Endodermal cell (in vitro differentiated cells): ENCODE results near the gene CLDN20. TPM values are rescaled to one million over a fixed set of nuclear protein-coding genes. Genes with fewer than 3 reads are reported as not detected.
A peak's percentile ranks its signal among the peaks of the same experiment; 100 is the strongest.

Experiments
- DNase-seq: peaks from one replicate; pipeline ENCODE4 v3.0.0-alpha.2; 2017
- H3K27ac ChIP-seq: 2 replicates; pipeline ENCODE4 v1.5.1; 2013; ENCODE audit warnings: mild to moderate bottlenecking, low read depth, low read length, moderate library complexity
- H3K27me3 ChIP-seq: 2 replicates; pipeline ENCODE4 v1.6.1; 2013; ENCODE audit warnings: mild to moderate bottlenecking, low read length, moderate library complexity; ENCODE audit not compliant: insufficient read depth, control insufficient read depth, poor library complexity, severe bottlenecking
- H3K36me3 ChIP-seq: 2 replicates; pipeline ENCODE4 v1.7.0; 2013; ENCODE audit warnings: mild to moderate bottlenecking, low read length, moderate library complexity; ENCODE audit not compliant: control insufficient read depth, insufficient read depth
- H3K4me1 ChIP-seq: one replicate; pipeline ENCODE4 v1.7.0; 2013; ENCODE audit warnings: low read length; ENCODE audit not compliant: control insufficient read depth, insufficient read depth
- H3K4me3 ChIP-seq: 2 replicates; pipeline ENCODE4 v1.5.1; 2013; ENCODE audit warnings: mild to moderate bottlenecking, low read length, moderate library complexity
- H3K9ac ChIP-seq: 2 replicates; pipeline ENCODE4 v1.6.1; 2013; ENCODE audit warnings: mild to moderate bottlenecking, low read length, moderate library complexity; ENCODE audit not compliant: poor library complexity, severe bottlenecking; ENCODE audit errors: extremely low read depth
- H3K9me3 ChIP-seq: 2 replicates; pipeline ENCODE4 v1.6.1; 2013; ENCODE audit warnings: mild to moderate bottlenecking, low read length, moderate library complexity; ENCODE audit not compliant: control insufficient read depth
- H3K27ac Mint-ChIP-seq: 2 replicates; pipeline ENCODE4 v1.8.0; 2020; ENCODE audit warnings: mixed read lengths
- H3K27me3 Mint-ChIP-seq: 2 replicates; pipeline ENCODE4 v1.8.0; 2021; ENCODE audit warnings: mild to moderate bottlenecking, mixed read lengths; ENCODE audit not compliant: insufficient read depth
- H3K36me3 Mint-ChIP-seq: 2 replicates; pipeline ENCODE4 v1.8.0; 2020; ENCODE audit warnings: low read depth, mixed read lengths
- H3K4me1 Mint-ChIP-seq: 2 replicates; pipeline ENCODE4 v1.8.0; 2020; ENCODE audit warnings: mixed read lengths
- H3K4me3 Mint-ChIP-seq: 2 replicates; pipeline ENCODE4 v1.8.0; 2020; ENCODE audit warnings: mild to moderate bottlenecking, moderate library complexity, mixed read lengths
- H3K9me3 Mint-ChIP-seq: 2 replicates; pipeline ENCODE4 v1.8.0; 2020; ENCODE audit warnings: mild to moderate bottlenecking, mixed read lengths
- CTCF ChIP-seq: fragments of 200-600 bp; sonication (generic); conservative IDR thresholded peaks from 2 replicates; pipeline ENCODE4 v1.5.0; 2021; ENCODE audit warnings: antibody characterized with exemption, mild to moderate bottlenecking
- WGBS, 2 experiments: methylation state at CpG; one replicate each; pipeline versions ENCODE4 v1.1.5 to v1.1.7; 2013; ENCODE audit warnings: missing lambda C conversion rate in 2 of 2, mixed read lengths in 1 of 2; ENCODE audit not compliant: insufficient coverage in 1 of 2, insufficient read length in 1 of 2; 5-methylcytosine and 5-hydroxymethylcytosine counted together
- total RNA-seq, 2 donors: library from RNA; stranded (reverse); fragmentation: NEBNext Ultra II Directional in 1 of 2; extraction: Animal tissue kit (Norgen Biotek cat#: 25700) in 1 of 2; gene quantifications; 2 replicates in 1 of 2; 3 replicates in 1 of 2; pipeline ENCODE4 v1.2.1, GENCODE V29; 2021

The CLDN20 gene
- total RNA-seq, 2 donors from 2014 or later, result not detected

DNA sequence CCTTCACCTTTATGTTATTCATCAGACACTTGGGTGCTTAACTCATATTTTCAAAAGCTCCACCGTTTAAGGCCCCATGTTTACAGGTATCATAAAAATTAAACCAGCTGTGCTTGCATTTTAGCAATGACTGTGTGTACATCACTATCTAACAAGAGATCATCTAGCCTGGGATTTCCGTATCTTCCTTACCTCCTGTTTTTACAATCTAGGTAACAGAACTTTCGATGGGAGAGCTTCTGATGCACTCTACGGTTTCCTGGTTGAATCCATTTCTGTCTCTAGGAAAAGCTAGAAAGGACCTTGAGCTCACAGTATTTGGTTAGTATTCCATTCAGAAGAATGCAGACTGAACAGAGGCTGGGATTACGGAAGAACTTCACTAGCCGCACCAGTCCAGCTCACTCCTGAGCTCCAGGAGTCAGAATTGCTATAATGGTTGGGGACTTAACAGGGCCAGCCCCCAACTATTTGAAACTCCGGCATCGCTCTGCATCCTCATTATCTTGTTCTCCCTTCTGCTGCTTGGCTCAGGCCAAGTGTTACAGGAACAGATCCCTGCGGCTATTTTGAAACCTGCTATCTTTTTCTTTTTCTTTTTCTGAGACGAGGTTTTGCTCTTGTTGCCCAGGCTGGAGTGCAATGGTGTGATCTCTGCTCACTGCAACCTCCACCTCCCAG lies 13.0 kb upstream of the CLDN20 start:
- DNase-seq, result peak; percentile 24
- Mint-ChIP-seq H3K27ac (no peak overlapping the region), H3K9me3 (no peaks in the 10 kb centered on the region), H3K36me3 (peaks cover 55% of the 10 kb centered on the region), H3K27me3 (no peaks in the 10 kb centered on the region), H3K4me3 (no peak overlapping the region), H3K4me1 (peaks cover 7% of the 10 kb centered on the region)
- Histone ChIP-seq H3K36me3 (peaks cover 77% of the 10 kb centered on the region), H3K4me1 (no peaks in the 10 kb centered on the region), H3K27me3 (no peaks in the 10 kb centered on the region), H3K27ac (no peak overlapping the region), H3K9ac (no peak overlapping the region), H3K4me3 (no peak overlapping the region), H3K9me3 (no peaks in the 10 kb centered on the region)
- 92 to 97% methylated on average over 7 to 10 of the region's 10 CpGs for WGBS, 2 experiments
- no peak for TF ChIP-seq CTCF

DNA sequence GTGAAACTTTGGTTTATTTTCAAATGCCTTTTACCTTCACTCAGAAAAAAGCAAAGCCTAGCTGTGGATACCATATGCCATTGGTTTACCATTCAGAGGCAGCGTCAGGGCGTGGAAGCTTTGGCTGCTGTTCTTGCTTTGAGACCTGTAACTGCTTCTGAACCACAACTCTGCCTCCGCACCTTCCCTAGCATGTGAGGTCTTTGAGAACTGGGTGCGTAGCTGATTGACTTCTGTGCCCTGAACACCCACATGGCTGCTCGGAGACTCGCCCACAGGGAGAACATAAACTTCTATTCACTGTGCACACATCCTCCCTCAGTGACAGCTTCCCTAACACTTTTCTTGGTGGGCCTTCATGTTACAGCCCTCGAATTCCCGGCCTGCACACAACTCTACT lies 11.2 kb upstream of the CLDN20 start:
- Histone ChIP-seq H3K36me3 (peaks cover 85% of the 10 kb centered on the region), H3K4me1 (no peaks in the 10 kb centered on the region), H3K27me3 (no peaks in the 10 kb centered on the region), H3K4me3 (no peak overlapping the region), H3K9ac (no peak overlapping the region), H3K9me3 (no peaks in the 10 kb centered on the region), H3K27ac (no peak overlapping the region)
- no peak for TF ChIP-seq CTCF
- Mint-ChIP-seq H3K36me3 (peaks cover 64% of the 10 kb centered on the region), H3K27ac (peak overlapping the region; percentile 87), H3K4me3 (no peak overlapping the region), H3K4me1 (peaks cover 7% of the 10 kb centered on the region), H3K27me3 (no peaks in the 10 kb centered on the region), H3K9me3 (no peaks in the 10 kb centered on the region)
- 95 to 100% methylated on average over 5 to 8 of the region's 8 CpGs for WGBS, 2 experiments
- DNase-seq, result peak; percentile 45

GRCh38 chr6:155253337-155253736 lies 10.5 kb upstream of the CLDN20 start:
- H3K4me3 Mint-ChIP-seq, result no peak overlapping the region
- H3K27me3 Mint-ChIP-seq, result no peaks in the 10 kb centered on the region
- H3K4me1 ChIP-seq, result no peaks in the 10 kb centered on the region
- H3K36me3 Mint-ChIP-seq, result peaks cover 69% of the 10 kb centered on the region
- DNase-seq, result peak; percentile 74
- H3K9me3 ChIP-seq, result no peaks in the 10 kb centered on the region
- 33% methylated on average over 1 of the region's 1 CpG; no CpG with 5 or more reads in 1 of the 2 experiments for WGBS, 2 experiments
- peaks cover 91% of the 10 kb centered on the region for H3K36me3 ChIP-seq
- H3K9ac ChIP-seq, result no peak overlapping the region
- peaks cover 8% of the 10 kb centered on the region for H3K4me1 Mint-ChIP-seq
- no peak overlapping the region for H3K4me3 ChIP-seq
- peak overlapping the region; percentile 35 for H3K27ac ChIP-seq
- H3K9me3 Mint-ChIP-seq, result no peaks in the 10 kb centered on the region
- TF ChIP-seq CTCF, result no peak
- H3K27ac Mint-ChIP-seq, result peak overlapping the region; percentile 87
- H3K27me3 ChIP-seq, result no peaks in the 10 kb centered on the region
